GM10248 (cell line): Measurements from ENCODE around the gene PDE3A.

Source experiments
- CTCF ChIA-PET: fragments of 300-600 bp; sonication (Branson Sonifier 250); formaldehyde crosslinking; extraction: SDS; loops from one replicate; lab custom pipeline; 2021; ENCODE audit warnings: antibody characterized with exemption; lab: Yijun Ruan, JAX
- POLR2A ChIA-PET: fragments of 350-650 bp; sonication (Branson Sonifier 250); formaldehyde crosslinking; extraction: SDS; loops from one replicate; lab custom pipeline; 2020; ENCODE audit warnings: antibody characterized with exemption; lab: Yijun Ruan, JAX
- DNase-seq: peaks from one replicate; pipeline ENCODE4 v3.0.0; 2012; ENCODE audit errors: extremely low spot score
- CTCF ChIP-seq: IDR thresholded peaks from 2 replicates; pipeline ENCODE4 v1.5.1; 2012; ENCODE audit warnings: mild to moderate bottlenecking, low read depth; ENCODE audit errors: extremely low read depth, missing control alignments, control extremely low read depth

The PDE3A gene

GRCh38 chr12:20448781-20449180 lies 80.4 kb downstream of the PDE3A start:
- TF ChIP-seq CTCF: no peak
- CTCF ChIA-PET: no interaction called here
- DNase-seq: no peak
- POLR2A ChIA-PET: no interaction called here

DNA sequence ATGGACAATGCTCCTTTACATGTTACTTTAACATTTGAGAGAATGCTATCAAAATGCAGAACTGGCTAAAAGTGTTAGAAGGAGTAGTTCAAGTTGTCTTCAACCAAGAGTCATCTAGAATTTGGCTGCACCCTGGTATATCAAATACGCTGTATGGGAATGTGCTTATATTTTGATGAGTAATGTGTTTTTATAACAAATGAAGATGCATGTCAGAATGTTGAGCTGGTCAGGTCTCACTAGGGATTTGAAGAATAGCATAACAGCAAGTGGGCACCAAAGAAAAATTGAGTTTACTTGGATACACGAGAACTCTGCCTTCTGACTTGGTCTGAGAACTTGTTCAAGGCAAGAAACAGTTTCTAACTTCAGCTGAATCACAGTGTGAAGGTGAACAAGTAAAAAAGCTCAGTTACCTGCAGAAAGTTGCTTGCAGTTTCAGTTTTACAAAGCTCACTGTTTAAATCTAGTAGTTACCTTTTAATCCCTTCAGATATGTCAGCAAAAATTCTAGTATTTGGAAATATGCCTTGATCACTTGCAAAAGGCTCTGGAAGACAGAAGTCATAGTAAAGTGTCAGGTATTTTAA lies 82.3 kb downstream of the PDE3A start:
- no peak for TF ChIP-seq CTCF
- CTCF ChIA-PET: interaction anchor here (1.1 kb wide), 1 partner anchor 11 kb away, joined by 4 read pairs; no protein-coding TSS in a partner anchor

GRCh38 chr12:20451761-20452160 lies 83.4 kb downstream of the PDE3A start:
- no peak for DNase-seq
- ChIA-PET POLR2A (no interaction called here), CTCF (no interaction called here)
- no peak for TF ChIP-seq CTCF

More for the DNA sequence above, 82.3 kb downstream of the PDE3A start:
- no peak for DNase-seq
- POLR2A ChIA-PET: no interaction called here

- CTCF ChIA-PET: no interaction called here
- no peak for DNase-seq
- POLR2A ChIA-PET: no interaction called here
- TF ChIP-seq CTCF: no peak
Observed at GRCh38 chr12:20452496-20453010, 84.2 kb downstream of the PDE3A start.

- TF ChIP-seq CTCF: no peak
- ChIA-PET CTCF (no interaction called here), POLR2A (no interaction called here)
- no peak for DNase-seq
Observed at GRCh38 chr12:20453756-20454310, 85.5 kb downstream of the PDE3A start.

- no peak for TF ChIP-seq CTCF
- ChIA-PET POLR2A (no interaction called here), CTCF (interaction anchor here (1.4 kb wide), 1 partner anchor 14 kb away, joined by 3 read pairs; no protein-coding TSS in a partner anchor)
- DNase-seq: no peak
Observed at GRCh38 chr12:20455001-20455706, 86.8 kb downstream of the PDE3A start.
